GM12865 (cell line): Measurements from ENCODE around the gene SLC16A8.

Experiments used
- DNase-seq: peaks from one replicate; pipeline ENCODE4 v3.0.0; 2010; ENCODE audit warnings: low read depth
- H3K4me3 ChIP-seq: 2 replicates; pipeline ENCODE4 v1.5.1; 2011; ENCODE audit warnings: mild to moderate bottlenecking, low read depth, low read length, control low read depth
- TF ChIP-seq, protein P1 (sequence below): IDR thresholded peaks from 2 replicates; pipeline ENCODE4 v1.5.1; 2011; ENCODE audit warnings: low read length, control low read depth, low read depth, inconsistent platforms; ENCODE audit not compliant: insufficient read depth; ENCODE audit errors: missing control alignments

SLC16A8 gene

DNA sequence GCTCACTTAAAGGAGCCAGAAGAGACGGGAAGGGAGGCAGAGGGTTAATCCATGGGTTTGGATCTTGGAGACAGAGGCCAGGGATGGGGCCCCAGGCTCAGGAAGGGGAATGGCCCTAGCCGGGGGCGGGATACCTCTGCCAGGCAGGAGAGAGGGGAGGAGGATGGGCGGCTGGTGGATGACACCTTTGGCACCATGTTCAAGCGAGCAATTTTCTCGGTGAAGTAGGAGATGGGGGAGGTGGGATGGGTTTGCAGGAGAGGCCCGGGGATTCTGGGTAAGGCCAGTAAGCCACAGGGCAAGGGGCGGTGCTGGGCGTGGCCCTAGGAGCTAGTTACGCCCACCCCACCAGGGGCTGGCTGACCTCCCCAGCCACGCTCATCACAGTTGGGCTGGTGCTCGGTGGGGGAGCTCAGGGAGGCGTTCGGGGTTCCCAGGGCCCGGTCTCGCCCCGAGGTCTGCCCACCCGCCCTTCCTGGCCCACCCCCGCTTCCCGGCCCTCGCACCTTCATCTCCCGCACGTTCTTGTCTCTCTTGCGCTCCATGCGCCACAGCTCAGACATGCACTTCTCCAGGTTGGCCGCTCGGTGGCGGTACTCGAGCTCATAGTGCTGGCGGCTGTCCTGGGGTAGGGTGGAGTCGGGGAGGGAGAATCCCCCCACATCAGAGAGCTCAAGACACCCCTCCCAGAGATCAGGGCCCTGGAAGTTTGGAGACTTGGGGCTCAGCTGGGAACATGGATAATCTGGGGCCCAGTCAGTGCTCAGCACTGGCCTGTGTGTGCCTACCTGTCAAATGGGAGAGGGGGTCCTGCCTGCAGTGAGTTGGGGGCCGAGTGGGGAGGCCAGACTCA is 13.8 kb upstream of the SLC16A8 start:
- DNase-seq: peak; percentile 20
- TF ChIP-seq, protein P1, sequence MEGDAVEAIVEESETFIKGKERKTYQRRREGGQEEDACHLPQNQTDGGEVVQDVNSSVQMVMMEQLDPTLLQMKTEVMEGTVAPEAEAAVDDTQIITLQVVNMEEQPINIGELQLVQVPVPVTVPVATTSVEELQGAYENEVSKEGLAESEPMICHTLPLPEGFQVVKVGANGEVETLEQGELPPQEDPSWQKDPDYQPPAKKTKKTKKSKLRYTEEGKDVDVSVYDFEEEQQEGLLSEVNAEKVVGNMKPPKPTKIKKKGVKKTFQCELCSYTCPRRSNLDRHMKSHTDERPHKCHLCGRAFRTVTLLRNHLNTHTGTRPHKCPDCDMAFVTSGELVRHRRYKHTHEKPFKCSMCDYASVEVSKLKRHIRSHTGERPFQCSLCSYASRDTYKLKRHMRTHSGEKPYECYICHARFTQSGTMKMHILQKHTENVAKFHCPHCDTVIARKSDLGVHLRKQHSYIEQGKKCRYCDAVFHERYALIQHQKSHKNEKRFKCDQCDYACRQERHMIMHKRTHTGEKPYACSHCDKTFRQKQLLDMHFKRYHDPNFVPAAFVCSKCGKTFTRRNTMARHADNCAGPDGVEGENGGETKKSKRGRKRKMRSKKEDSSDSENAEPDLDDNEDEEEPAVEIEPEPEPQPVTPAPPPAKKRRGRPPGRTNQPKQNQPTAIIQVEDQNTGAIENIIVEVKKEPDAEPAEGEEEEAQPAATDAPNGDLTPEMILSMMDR: peak; percentile 23

DNA sequence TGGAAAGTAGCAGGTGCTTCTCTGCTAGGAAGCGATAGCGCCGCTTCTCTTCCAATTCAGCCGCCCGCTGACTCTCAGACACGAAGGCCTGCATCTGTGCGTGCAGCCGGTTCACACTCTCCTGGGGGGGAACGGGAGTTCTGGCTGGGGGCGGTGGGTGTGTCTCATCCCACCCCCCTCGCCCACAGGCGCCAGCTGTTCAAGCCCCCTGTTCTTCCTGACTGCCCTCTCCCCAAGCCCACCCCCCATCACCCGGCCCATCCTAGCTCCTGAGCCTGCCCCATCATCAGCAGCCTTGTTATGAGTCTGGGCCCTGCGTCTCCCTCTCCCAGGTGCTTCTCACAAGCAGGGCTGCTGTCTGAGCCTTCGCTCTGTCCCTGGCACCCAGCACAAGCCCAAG is 13.1 kb upstream of the SLC16A8 start:
- DNase-seq: no peak
- H3K4me3 ChIP-seq: no peak overlapping the region

More for the DNA sequence above, 13.8 kb upstream of the SLC16A8 start:
- no peak overlapping the region for H3K4me3 ChIP-seq

DNA sequence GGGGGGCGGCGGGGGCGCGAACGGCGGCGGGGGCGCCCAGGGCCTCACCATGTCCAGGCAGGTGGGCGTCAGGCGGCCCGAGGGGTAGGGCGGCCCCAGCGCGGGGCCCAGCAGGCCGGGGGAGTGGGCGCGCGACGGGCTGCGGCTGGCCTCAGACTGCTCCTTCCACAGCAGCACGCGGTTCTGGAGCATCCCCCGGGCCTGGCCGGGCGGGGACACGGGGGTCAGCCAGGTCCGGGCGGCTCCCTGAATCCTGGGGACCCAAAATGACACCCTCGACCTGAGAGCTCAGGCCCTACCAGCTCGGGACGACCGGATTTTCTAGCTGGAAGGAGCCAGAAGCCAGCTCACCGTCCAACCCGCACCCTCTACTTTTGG is 5.5 kb upstream of the SLC16A8 start:
- TF ChIP-seq, protein P1: no peak

More for the DNA sequence above, 13.1 kb upstream of the SLC16A8 start:
- TF ChIP-seq, protein P1: no peak

DNA sequence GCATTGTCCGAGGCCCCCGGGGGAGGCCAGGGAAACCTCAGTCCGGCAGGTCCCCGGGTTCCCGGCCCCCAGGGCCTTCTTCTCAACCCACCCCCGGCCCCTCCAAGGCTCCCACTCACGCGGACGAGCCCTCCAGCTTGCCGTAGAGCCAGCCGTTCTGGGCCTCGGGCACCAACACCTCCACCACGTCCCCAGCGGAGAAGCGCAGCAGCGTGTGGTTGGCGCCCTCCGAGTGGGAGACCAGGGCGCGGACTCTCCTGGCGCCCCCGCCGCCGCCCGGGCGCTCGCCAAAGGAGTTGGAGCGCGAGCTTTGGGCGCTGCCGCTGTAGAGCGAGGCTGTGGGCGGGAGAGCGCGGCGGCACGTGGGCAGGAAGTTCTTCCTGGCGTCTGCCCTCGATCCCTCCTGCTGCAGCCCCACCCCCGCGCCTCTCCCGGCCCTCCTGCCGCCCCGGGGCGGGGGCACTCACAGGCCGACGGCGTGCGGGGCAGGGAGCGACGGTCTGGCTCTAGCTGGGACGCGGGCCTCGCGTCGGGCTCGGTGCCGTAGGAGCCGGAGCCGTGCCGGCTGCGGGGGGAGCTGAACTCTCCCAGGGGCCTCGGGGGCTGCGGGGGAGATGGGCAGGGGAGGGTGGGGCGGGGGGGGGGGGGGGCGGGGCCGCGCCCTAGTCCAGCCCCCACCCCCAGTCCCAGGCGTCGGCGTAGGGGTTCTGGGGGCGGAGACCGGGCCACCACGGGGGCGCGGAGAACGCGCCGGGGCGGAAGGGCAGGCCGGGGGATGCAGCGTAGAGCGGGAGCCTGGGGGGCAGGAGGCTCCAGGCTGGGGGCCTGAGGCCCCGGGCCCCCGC is 4.9 kb upstream of the SLC16A8 start:
- DNase-seq: no peak
- TF ChIP-seq, protein P1: no peak
- H3K4me3 ChIP-seq: no peak overlapping the region

More for the DNA sequence above, 5.5 kb upstream of the SLC16A8 start:
- H3K4me3 ChIP-seq: no peak overlapping the region
- DNase-seq: no peak

DNA sequence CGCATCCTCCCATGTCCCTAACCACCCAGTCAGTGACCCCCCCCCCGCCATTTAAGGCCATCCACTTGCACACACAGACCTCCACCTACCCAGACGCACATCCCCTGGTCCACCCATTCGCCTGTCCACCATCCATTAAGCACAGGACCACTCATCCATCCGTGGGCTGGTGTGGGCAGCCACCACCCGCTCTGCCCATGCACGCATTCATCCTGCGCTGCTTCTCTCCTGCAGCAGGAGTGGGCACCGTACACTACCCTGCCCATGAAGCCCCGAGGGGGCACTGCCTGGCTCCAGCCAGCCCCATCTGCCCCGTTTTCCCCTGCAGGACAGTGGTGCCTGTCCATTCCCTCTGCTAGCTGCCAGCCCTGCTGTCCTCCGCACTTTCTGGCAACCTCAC is 3.9 kb upstream of the SLC16A8 start:
- no peak overlapping the region for H3K4me3 ChIP-seq
- TF ChIP-seq, protein P1: no peak
- no peak for DNase-seq

DNA sequence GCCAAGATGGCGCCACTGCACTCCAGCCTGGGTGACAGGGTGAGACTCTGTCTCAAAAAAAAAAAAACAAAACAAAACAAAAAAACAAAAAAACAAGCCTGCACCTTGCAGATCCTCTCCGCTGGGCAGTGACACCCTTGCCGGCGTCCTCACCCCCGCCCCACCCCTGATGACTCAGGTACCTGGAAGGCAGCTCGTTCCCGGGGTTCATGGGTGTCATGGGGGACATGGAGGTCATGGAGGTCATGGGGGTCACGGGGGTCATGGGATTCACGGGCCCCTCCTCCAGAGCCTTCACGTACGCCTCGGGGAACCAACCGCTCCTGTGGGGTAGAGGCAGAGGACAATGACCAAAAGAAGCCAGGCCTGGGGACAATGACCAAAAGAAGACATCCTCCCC is 3.0 kb upstream of the SLC16A8 start:
- TF ChIP-seq, protein P1: no peak
- DNase-seq: no peak
- no peak overlapping the region for H3K4me3 ChIP-seq
